ENCODE data around the gene PCDHGC5. TPM values are rescaled to one million over a fixed set of nuclear protein-coding genes. Genes with fewer than 3 reads are reported as not detected.

The PCDHGC5 gene
- total RNA-seq, 1 experiment from 2014 or later, result 3.4 TPM

GRCh38 chr5:141507387-141508091, 18.7 kb downstream of the PCDHGC5 start:
- no peak for DNase-seq (ENCODE audit: low spot score)
- BruUV-seq (replicated peaks), result no TSS peak
- peaks cover 36% of the 10 kb centered on the region for H3K36me3 ChIP-seq (ENCODE audit: insufficient read depth, low read length, poor library complexity, severe bottlenecking)
- peak overlapping the region; percentile 85 for H3K27ac ChIP-seq (ENCODE audit: low read depth, low read length, poor library complexity, severe bottlenecking)
- H3K4me1 ChIP-seq (ENCODE audit: insufficient read depth, low read length, poor library complexity, severe bottlenecking), result peaks cover 36% of the 10 kb centered on the region
- H3K9me3 ChIP-seq (ENCODE audit: low read depth, low read length, poor library complexity, severe bottlenecking), result no peaks in the 10 kb centered on the region
- no peak overlapping the region for H3K4me3 ChIP-seq (ENCODE audit: low read depth, low read length, poor library complexity, severe bottlenecking)
- no peak for TF ChIP-seq EZH2 (IDR thresholded peaks at IDR 0.05; ENCODE audit: borderline replicate concordance, low read depth, low read length, poor library complexity, severe bottlenecking)
- TF ChIP-seq CTCF (conservative IDR thresholded peaks at IDR 0.05; ENCODE audit: low read depth, low read length), result no peak
- no peaks in the 10 kb centered on the region for H3K27me3 ChIP-seq (replicated peaks; ENCODE audit: insufficient read depth, low read depth, low read length, poor library complexity)
- POLR2A ChIA-PET (ENCODE audit: low non-redundant PET), result no interaction called here
- CTCF ChIA-PET, result interaction anchor here (1.0 kb wide), 1 partner anchor 284 kb away, joined by 3 read pairs; the partner anchor contains the start of gene PCDHB14
- intact Hi-C loops (cut with micrococcal nuclease; ENCODE audit: unreplicated experiment), result no loop called here

- no peak for DNase-seq (ENCODE audit: low spot score)
- BruUV-seq (replicated peaks), result no TSS peak
- Histone ChIP-seq H3K27me3 (replicated peaks; ENCODE audit: insufficient read depth, low read depth, low read length, poor library complexity) (no peaks in the 10 kb centered on the region), H3K4me3 (ENCODE audit: low read depth, low read length, poor library complexity, severe bottlenecking) (peak overlapping the region; percentile 18), H3K36me3 (ENCODE audit: insufficient read depth, low read length, poor library complexity, severe bottlenecking) (peaks cover 33% of the 10 kb centered on the region), H3K27ac (ENCODE audit: low read depth, low read length, poor library complexity, severe bottlenecking) (peak overlapping the region; percentile 85), H3K9me3 (ENCODE audit: low read depth, low read length, poor library complexity, severe bottlenecking) (no peaks in the 10 kb centered on the region), H3K4me1 (ENCODE audit: insufficient read depth, low read length, poor library complexity, severe bottlenecking) (peaks cover 42% of the 10 kb centered on the region)
- CTCF ChIA-PET, result interaction anchor here (1.0 kb wide), 1 partner anchor 285 kb away, joined by 3 read pairs; the partner anchor contains the start of gene PCDHB14
- intact Hi-C loops (cut with micrococcal nuclease; ENCODE audit: unreplicated experiment), result no loop called here
- TF ChIP-seq EZH2 (IDR thresholded peaks at IDR 0.05; ENCODE audit: borderline replicate concordance, low read depth, low read length, poor library complexity, severe bottlenecking) (no peak), CTCF (conservative IDR thresholded peaks at IDR 0.05; ENCODE audit: low read depth, low read length) (no peak)
- POLR2A ChIA-PET (ENCODE audit: low non-redundant PET), result no interaction called here
Measured at GRCh38 chr5:141508440-141508797, 19.5 kb downstream of the PCDHGC5 start.

- DNase-seq (ENCODE audit: low spot score), result peak; percentile 90
- no peaks in the 10 kb centered on the region for H3K27me3 ChIP-seq (replicated peaks; ENCODE audit: insufficient read depth, low read depth, low read length, poor library complexity)
- POLR2A ChIA-PET (ENCODE audit: low non-redundant PET), result no interaction called here
- peak overlapping the region; percentile 85 for H3K27ac ChIP-seq (ENCODE audit: low read depth, low read length, poor library complexity, severe bottlenecking)
- intact Hi-C loops (cut with micrococcal nuclease; ENCODE audit: unreplicated experiment), result no loop called here
- no TSS peak for BruUV-seq (replicated peaks)
- TF ChIP-seq EZH2 (IDR thresholded peaks at IDR 0.05; ENCODE audit: borderline replicate concordance, low read depth, low read length, poor library complexity, severe bottlenecking) (no peak), CTCF (conservative IDR thresholded peaks at IDR 0.05; ENCODE audit: low read depth, low read length) (no peak)
- peak overlapping the region; percentile 18 for H3K4me3 ChIP-seq (ENCODE audit: low read depth, low read length, poor library complexity, severe bottlenecking)
- H3K9me3 ChIP-seq (ENCODE audit: low read depth, low read length, poor library complexity, severe bottlenecking), result no peaks in the 10 kb centered on the region
- H3K4me1 ChIP-seq (ENCODE audit: insufficient read depth, low read length, poor library complexity, severe bottlenecking), result peaks cover 46% of the 10 kb centered on the region
- peaks cover 29% of the 10 kb centered on the region for H3K36me3 ChIP-seq (ENCODE audit: insufficient read depth, low read length, poor library complexity, severe bottlenecking)
- CTCF ChIA-PET, result interaction anchor here (0.5 to 0.9 kb wide), 3 partner anchors 133 to 286 kb away, joined by 3 to 7 read pairs (median 5); partner anchors contain the start of gene PCDHB14
Measured at GRCh38 chr5:141508798-141509611, 20.1 kb downstream of the PCDHGC5 start.
